ENCODE data around the gene ARMCX1.

- TF ChIP-seq POLR2A (IDR thresholded peaks at IDR 0.05; ENCODE audit: low read depth, low read length) (no peak), POLR2AphosphoS5 (IDR thresholded peaks at IDR 0.05; ENCODE audit: low read depth, low read length) (no peak)
These were observed at the start of gene ARMCX1 for GRCh38 chrX:101550362-101550750.
